ENCODE results near the gene TAL1.
"Not testable (repeated sequence)": the region's sequence is repeated elsewhere in the genome, so short reads cannot be mapped to it uniquely, and the experiment has no call there.

The TAL1 gene

GRCh38 chr1:47207803-47208373 lies 24.1 kb downstream of the TAL1 start:
- no peak overlapping the region for H3K27ac ChIP-seq
- no peak for TF ChIP-seq ZFX (IDR thresholded peaks at IDR 0.05)
- TF ChIP-seq, protein P1, sequence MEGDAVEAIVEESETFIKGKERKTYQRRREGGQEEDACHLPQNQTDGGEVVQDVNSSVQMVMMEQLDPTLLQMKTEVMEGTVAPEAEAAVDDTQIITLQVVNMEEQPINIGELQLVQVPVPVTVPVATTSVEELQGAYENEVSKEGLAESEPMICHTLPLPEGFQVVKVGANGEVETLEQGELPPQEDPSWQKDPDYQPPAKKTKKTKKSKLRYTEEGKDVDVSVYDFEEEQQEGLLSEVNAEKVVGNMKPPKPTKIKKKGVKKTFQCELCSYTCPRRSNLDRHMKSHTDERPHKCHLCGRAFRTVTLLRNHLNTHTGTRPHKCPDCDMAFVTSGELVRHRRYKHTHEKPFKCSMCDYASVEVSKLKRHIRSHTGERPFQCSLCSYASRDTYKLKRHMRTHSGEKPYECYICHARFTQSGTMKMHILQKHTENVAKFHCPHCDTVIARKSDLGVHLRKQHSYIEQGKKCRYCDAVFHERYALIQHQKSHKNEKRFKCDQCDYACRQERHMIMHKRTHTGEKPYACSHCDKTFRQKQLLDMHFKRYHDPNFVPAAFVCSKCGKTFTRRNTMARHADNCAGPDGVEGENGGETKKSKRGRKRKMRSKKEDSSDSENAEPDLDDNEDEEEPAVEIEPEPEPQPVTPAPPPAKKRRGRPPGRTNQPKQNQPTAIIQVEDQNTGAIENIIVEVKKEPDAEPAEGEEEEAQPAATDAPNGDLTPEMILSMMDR (conservative IDR thresholded peaks at IDR 0.05): no peak

GRCh38 chr1:47205918-47206317 lies 26.1 kb downstream of the TAL1 start:
- TF ChIP-seq, protein P1 (conservative IDR thresholded peaks at IDR 0.05): no peak
- TF ChIP-seq ZFX (IDR thresholded peaks at IDR 0.05): no peak
- no peak overlapping the region for H3K27ac ChIP-seq

DNA sequence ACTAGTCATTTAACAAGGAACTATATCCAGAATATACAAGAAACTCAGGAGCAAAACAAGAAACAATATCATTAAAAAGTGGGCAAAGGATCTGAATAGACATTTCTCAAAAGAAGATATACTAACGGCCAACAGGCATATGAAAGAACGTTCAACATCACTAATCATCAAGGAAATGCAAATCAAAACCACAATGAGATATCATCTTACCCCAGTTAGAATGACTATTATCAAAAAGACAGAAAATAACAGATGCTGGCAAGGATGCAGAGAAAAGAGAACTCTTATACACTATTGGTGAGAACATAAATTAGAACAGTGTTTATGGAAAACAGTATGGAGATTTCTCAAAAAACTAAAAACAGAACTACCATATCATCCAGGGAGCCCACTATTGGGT lies 28.5 kb downstream of the TAL1 start:
- H3K27ac ChIP-seq: not testable (repeated sequence)

GRCh38 chr1:47201179-47201578 lies 30.8 kb downstream of the TAL1 start:
- H3K27ac ChIP-seq: no peak overlapping the region
- TF ChIP-seq, protein P1 (conservative IDR thresholded peaks at IDR 0.05): no peak
- no peak for TF ChIP-seq ZFX (IDR thresholded peaks at IDR 0.05)

- no peak overlapping the region for H3K27ac ChIP-seq
- no peak for TF ChIP-seq ZFX (IDR thresholded peaks at IDR 0.05)
- TF ChIP-seq, protein P1 (conservative IDR thresholded peaks at IDR 0.05): no peak
These were observed 33.8 kb downstream of the TAL1 start for GRCh38 chr1:47198214-47198613.

DNA sequence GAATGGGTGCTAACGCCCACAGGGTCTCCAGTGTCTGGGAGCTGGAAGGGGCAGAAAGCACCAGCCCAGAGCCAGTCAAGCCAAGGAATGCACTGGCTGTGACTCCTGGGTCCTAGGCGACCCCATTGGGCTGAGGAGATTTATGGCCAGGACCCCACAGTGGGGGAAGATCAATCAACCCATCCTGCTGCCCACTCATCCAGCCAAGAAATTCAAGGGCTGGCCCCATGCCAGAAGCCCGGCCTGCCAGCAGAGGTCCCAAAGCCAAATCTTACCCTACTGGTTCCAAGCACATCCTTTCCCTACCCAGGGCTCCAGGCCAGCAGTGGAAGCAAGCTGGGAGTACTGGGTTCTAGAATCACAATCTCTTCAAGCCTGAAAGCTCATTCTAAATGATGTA lies 35.4 kb downstream of the TAL1 start:
- H3K27ac ChIP-seq: no peak overlapping the region
- no peak for TF ChIP-seq ZFX (IDR thresholded peaks at IDR 0.05)
- TF ChIP-seq, protein P1 (conservative IDR thresholded peaks at IDR 0.05): no peak

- not testable (repeated sequence) for H3K27ac ChIP-seq
These were observed 36.0 kb downstream of the TAL1 start for GRCh38 chr1:47195981-47196380.

DNA sequence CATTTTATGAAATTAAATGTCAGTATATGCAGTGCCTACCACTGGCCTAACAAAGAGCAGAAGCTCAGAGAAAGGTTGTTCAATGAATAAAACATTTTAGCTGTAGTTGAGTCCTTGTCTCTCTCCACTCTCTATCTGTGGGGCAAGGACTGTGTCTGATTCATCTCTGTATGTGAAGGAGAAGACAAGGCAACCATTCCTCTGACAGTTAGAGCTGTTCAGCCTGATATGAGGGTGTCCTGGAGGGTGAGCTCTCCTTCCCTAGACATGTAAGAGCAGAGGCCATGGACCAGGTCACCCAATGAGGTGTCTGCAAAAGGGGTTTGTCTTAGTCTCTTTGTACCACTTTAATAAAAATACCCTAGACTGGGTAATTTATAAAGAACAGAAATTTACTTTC lies 37.7 kb downstream of the TAL1 start:
- TF ChIP-seq, protein P1 (conservative IDR thresholded peaks at IDR 0.05): no peak
- TF ChIP-seq ZFX (IDR thresholded peaks at IDR 0.05): no peak

GRCh38 chr1:47193496-47193895 lies 38.5 kb downstream of the TAL1 start:
- not testable (repeated sequence) for H3K27ac ChIP-seq

More for the DNA sequence above, 37.7 kb downstream of the TAL1 start:
- no peak overlapping the region for H3K27ac ChIP-seq
